Neural progenitor cell (in vitro differentiated cells): ENCODE data around the gene GADD45GIP1. TPM values are rescaled to one million over a fixed set of nuclear protein-coding genes. Genes with fewer than 3 reads are reported as not detected.

Experiments
- DNase-seq: peaks from one replicate; pipeline ENCODE4 v3.0.0-alpha.2; 2016; ENCODE audit warnings: low spot score
- H2AFZ ChIP-seq: fragments of 200-600 bp; sonication (generic); replicated peaks from 2 replicates; pipeline ENCODE4 v1.6.1; 2016; ENCODE audit warnings: antibody characterized with exemption
- H3F3A ChIP-seq: fragments of 200-600 bp; sonication (generic); 2 replicates; pipeline ENCODE4 v1.6.1; 2016; ENCODE audit warnings: antibody characterized with exemption, low read depth
- H3K27ac ChIP-seq: fragments of 200-600 bp; sonication (generic); 2 replicates; pipeline ENCODE4 v1.5.1; 2016; ENCODE audit warnings: mild to moderate bottlenecking
- H3K27me3 ChIP-seq: fragments of 200-600 bp; sonication (generic); 2 replicates; pipeline ENCODE4 v1.6.1; 2016; ENCODE audit warnings: mild to moderate bottlenecking, moderate library complexity
- H3K36me3 ChIP-seq: fragments of 200-600 bp; sonication (generic); 2 replicates; pipeline ENCODE4 v1.5.1; 2016
- H3K4me1 ChIP-seq: fragments of 200-600 bp; sonication (generic); 2 replicates; pipeline ENCODE4 v1.6.1; 2016; ENCODE audit warnings: mixed run types
- H3K4me2 ChIP-seq: fragments of 200-600 bp; sonication (generic); 2 replicates; pipeline ENCODE4 v1.6.1; 2016
- H3K4me3 ChIP-seq: fragments of 200-600 bp; sonication (generic); 2 replicates; pipeline ENCODE4 v1.5.1; 2016
- H3K79me2 ChIP-seq: fragments of 200-600 bp; sonication (generic); 2 replicates; pipeline ENCODE4 v1.6.1; 2016; ENCODE audit warnings: low read depth
- H3K9ac ChIP-seq: fragments of 200-600 bp; sonication (generic); 2 replicates; pipeline ENCODE4 v1.6.1; 2016
- H3K9me3 ChIP-seq: fragments of 200-600 bp; sonication (generic); 2 replicates; pipeline ENCODE4 v1.5.1; 2016; ENCODE audit warnings: low read depth
- H4K20me1 ChIP-seq: fragments of 200-600 bp; sonication (generic); 2 replicates; pipeline ENCODE4 v1.6.1; 2016; ENCODE audit warnings: low read depth
- H3K27ac Mint-ChIP-seq: 3 replicates; pipeline ENCODE4 v1.8.0; 2021; ENCODE audit warnings: mixed read lengths
- H3K27me3 Mint-ChIP-seq: 2 replicates; pipeline ENCODE4 v1.8.0; 2022; ENCODE audit warnings: low read depth, mild to moderate bottlenecking, inconsistent platforms, moderate library complexity, mixed read lengths; ENCODE audit not compliant: insufficient read depth
- H3K36me3 Mint-ChIP-seq: 3 replicates; pipeline ENCODE4 v1.8.0; 2021; ENCODE audit warnings: mixed read lengths
- H3K4me1 Mint-ChIP-seq: 3 replicates; pipeline ENCODE4 v1.8.0; 2021; ENCODE audit warnings: mixed read lengths
- H3K4me3 Mint-ChIP-seq: 3 replicates; pipeline ENCODE4 v1.8.0; 2021; ENCODE audit warnings: mild to moderate bottlenecking, moderate library complexity, mixed read lengths
- H3K9me3 Mint-ChIP-seq: 3 replicates; pipeline ENCODE4 v1.8.0; 2020; ENCODE audit warnings: mixed read lengths
- CTCF ChIP-seq: fragments of 200-600 bp; sonication (generic); IDR thresholded peaks from 2 replicates; pipeline ENCODE4 v1.5.1; 2017; ENCODE audit warnings: antibody characterized with exemption, mild to moderate bottlenecking
- EZH2 ChIP-seq: fragments of 200-600 bp; sonication (generic); IDR thresholded peaks from 2 replicates; pipeline ENCODE4 v1.6.1; 2017; ENCODE audit warnings: antibody characterized with exemption, mild to moderate bottlenecking, moderate library complexity
- EZH2phosphoT487 ChIP-seq: fragments of 200-600 bp; sonication (generic); IDR thresholded peaks from 2 replicates; pipeline ENCODE4 v1.6.1; 2017; ENCODE audit warnings: antibody characterized with exemption
- total RNA-seq: library from RNA; depleted of rRNA; stranded (reverse); fragments of >200 nt; gene quantifications from 2 replicates; pipeline ENCODE4 v1.2.3, GENCODE V29; 2015; ENCODE audit warnings: low replicate concordance

The GADD45GIP1 gene
- total RNA-seq, 1 donor from 2014 or later = 17.1 TPM

- H2AFZ ChIP-seq = no peak overlapping the region
Measured at GRCh38 chr19:12938779-12939601, 18.0 kb downstream of the GADD45GIP1 start.

GRCh38 chr19:12937927-12938778 lies 18.9 kb downstream of the GADD45GIP1 start, which contains the start of gene CALR:
Gene CALR (plus strand): TSS chr19:12938609. CDS start chr19:12938680, 71 bp downstream.
- Mint-ChIP-seq H3K27me3 (peaks cover 15% of the 10 kb centered on the region), H3K9me3 (no peaks in the 10 kb centered on the region), H3K36me3 (peaks cover 27% of the 10 kb centered on the region), H3K4me3 (peak within 1 kb of the TSS; percentile 100), H3K27ac (peak within 1 kb of the TSS; percentile 92), H3K4me1 (peaks cover 39% of the 10 kb centered on the region)
- peak; percentile 99 for DNase-seq
- peaks cover 62% of the 10 kb centered on the region for H3F3A ChIP-seq
- peak within 1 kb of the TSS; percentile 86 for H3K4me2 ChIP-seq
- H3K9me3 ChIP-seq = no peaks in the 10 kb centered on the region
- no peak for TF ChIP-seq EZH2
- TF ChIP-seq CTCF = no peak
- no peak for TF ChIP-seq EZH2phosphoT487
- peak within 1 kb of the TSS; percentile 64 for H3K27ac ChIP-seq
- H3K4me3 ChIP-seq = peak within 1 kb of the TSS; percentile 97
- H3K27me3 ChIP-seq = no peaks in the 10 kb centered on the region
- H3K4me1 ChIP-seq = peaks cover 20% of the 10 kb centered on the region
- H3K9ac ChIP-seq = peak within 1 kb of the TSS; percentile 93
- H3K79me2 ChIP-seq = peaks cover 40% of the 10 kb centered on the region
- H3K36me3 ChIP-seq = peaks cover 10% of the 10 kb centered on the region
- peaks cover 22% of the 10 kb centered on the region for H4K20me1 ChIP-seq
- peak within 1 kb of the TSS; percentile 32 for H2AFZ ChIP-seq

More at GRCh38 chr19:12938779-12939601, 18.0 kb downstream of the GADD45GIP1 start:
- DNase-seq = peak; percentile 64
- peaks cover 16% of the 10 kb centered on the region for H3K27me3 Mint-ChIP-seq
- H3K36me3 ChIP-seq = peaks cover 10% of the 10 kb centered on the region
- H3K9ac ChIP-seq = peak overlapping the region; percentile 93
- peaks cover 37% of the 10 kb centered on the region for H3K79me2 ChIP-seq
- H3F3A ChIP-seq = peaks cover 70% of the 10 kb centered on the region
- no peaks in the 10 kb centered on the region for H3K27me3 ChIP-seq
- peaks cover 33% of the 10 kb centered on the region for H3K36me3 Mint-ChIP-seq
- H3K4me3 Mint-ChIP-seq = peak overlapping the region; percentile 100
- peak overlapping the region; percentile 64 for H3K27ac ChIP-seq
- H3K4me1 Mint-ChIP-seq = peaks cover 39% of the 10 kb centered on the region
- H3K27ac Mint-ChIP-seq = peak overlapping the region; percentile 92
- no peaks in the 10 kb centered on the region for H3K9me3 ChIP-seq
- no peak for TF ChIP-seq EZH2phosphoT487
- TF ChIP-seq CTCF = peak; percentile 19
- peaks cover 20% of the 10 kb centered on the region for H3K4me1 ChIP-seq
- H4K20me1 ChIP-seq = peaks cover 22% of the 10 kb centered on the region
- peak overlapping the region; percentile 97 for H3K4me3 ChIP-seq
- peak overlapping the region; percentile 86 for H3K4me2 ChIP-seq
- H3K9me3 Mint-ChIP-seq = no peaks in the 10 kb centered on the region

GRCh38 chr19:12937093-12937926 lies 19.7 kb downstream of the GADD45GIP1 start:
- Histone ChIP-seq H3K9ac (no peak overlapping the region), H3K27ac (peak overlapping the region; percentile 36), H2AFZ (peak overlapping the region; percentile 32), H3K4me2 (peak overlapping the region; percentile 86), H3F3A (peaks cover 53% of the 10 kb centered on the region), H3K79me2 (peaks cover 48% of the 10 kb centered on the region), H4K20me1 (peaks cover 30% of the 10 kb centered on the region), H3K4me3 (peak overlapping the region; percentile 97), H3K4me1 (peaks cover 25% of the 10 kb centered on the region), H3K36me3 (peaks cover 10% of the 10 kb centered on the region), H3K27me3 (no peaks in the 10 kb centered on the region), H3K9me3 (no peaks in the 10 kb centered on the region)
- Mint-ChIP-seq H3K27ac (peak overlapping the region; percentile 90), H3K4me3 (peak overlapping the region; percentile 100), H3K4me1 (peaks cover 48% of the 10 kb centered on the region), H3K9me3 (no peaks in the 10 kb centered on the region), H3K36me3 (peaks cover 24% of the 10 kb centered on the region), H3K27me3 (peaks cover 15% of the 10 kb centered on the region)
- peak; percentile 69 for DNase-seq
- TF ChIP-seq EZH2 = no peak
- TF ChIP-seq CTCF = no peak
- no peak for TF ChIP-seq EZH2phosphoT487
